HUDEP-2 (cell line): ENCODE measurements around the gene CENPP.

Experiments
- DNase-seq, 76 experiments: peaks; one replicate each; lab custom pipeline; 2025; ENCODE audit not compliant: unreplicated experiment in 76 of 76; lab: John Stamatoyannopoulos, UW

Gene CENPP

DNA sequence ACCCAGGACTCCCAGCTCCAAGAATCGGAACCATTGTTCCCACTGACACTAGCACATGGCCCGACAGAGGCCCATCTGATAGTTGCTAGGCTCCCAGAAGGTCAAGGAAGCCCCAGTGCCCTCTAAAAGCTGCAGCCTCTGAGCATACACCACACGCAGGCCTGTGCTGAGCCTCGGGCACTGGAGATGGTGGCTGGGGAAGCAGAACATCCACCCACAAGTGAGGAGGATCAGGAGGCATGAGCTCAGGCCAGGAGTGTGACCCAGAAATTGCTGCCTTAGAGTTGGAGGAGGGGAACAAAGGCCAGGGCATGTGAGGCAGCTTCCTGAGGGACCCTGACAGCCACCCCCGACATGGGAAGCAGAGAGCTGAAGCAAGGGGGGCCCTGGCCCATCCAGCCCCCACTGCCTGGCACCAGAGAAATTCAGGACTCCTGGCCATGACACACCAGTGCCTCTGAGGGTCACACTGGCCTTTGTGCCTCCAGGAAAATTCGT, 322.8 kb downstream of the CENPP start:
- no peak for DNase-seq

- DNase-seq, result no peak
Measured at GRCh38 chr9:92649007-92649406, 323.3 kb downstream of the CENPP start.

GRCh38 chr9:92650296-92650695, 324.5 kb downstream of the CENPP start:
- DNase-seq, result no peak

GRCh38 chr9:92650839-92651621, 325.3 kb downstream of the CENPP start:
- DNase-seq, result peak in 2 of 76 experiments; percentile 1 to 2

GRCh38 chr9:92652461-92652860, 326.7 kb downstream of the CENPP start:
- no peak for DNase-seq

GRCh38 chr9:92654481-92655301, 328.9 kb downstream of the CENPP start:
- peak in 72 of 76 experiments; percentile 8 to 84 (median 56) for DNase-seq

DNA sequence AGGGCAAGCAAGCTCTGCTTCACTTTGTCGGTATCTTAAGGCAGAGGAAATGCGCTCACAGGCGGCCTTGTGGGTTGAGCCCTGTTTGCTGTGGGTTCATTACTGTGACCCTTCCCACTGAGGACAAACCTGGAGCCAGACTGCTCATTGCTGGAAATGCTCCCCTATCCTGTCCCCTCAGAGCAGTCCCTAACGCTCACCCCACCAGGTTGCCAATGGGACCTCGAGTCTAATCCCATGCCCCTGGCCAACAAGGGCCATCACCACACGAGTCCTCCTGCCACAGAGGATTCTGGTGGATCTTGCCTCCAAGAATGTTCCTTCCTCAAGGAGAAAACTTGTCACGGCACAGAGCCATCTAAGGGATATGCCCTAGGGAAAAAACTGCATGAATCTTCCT, 329.6 kb downstream of the CENPP start:
- no peak for DNase-seq

DNA sequence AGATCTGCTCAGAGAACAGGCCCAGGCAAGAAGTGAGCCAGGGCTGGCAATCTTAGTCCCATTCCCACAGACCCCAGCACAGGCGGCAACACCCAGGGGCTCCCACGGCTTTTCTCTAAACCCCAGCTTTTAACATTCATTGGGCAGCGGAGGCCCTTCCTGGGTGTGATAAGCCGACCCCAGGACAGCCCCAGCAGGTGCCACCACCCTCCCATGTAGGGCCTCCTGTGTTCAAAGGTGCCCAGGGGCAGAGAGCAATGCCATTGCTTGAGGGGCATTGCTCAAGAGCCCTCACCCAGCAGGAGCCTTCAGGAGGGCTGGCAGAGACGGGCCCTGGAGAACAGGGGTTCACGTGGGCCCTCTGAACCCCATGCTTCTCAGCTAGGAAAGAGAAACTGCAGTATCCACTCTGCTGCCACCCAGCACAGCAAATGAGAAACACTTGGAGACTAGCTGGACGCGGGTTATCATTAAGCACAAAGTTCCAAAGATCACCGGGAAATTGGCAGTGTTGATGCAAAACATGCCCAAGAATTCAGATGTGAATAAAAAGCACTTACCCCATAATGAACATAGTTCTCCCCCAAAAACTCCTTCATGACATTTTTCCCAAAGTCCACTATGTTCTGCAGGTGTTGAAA, 330.3 kb downstream of the CENPP start:
- DNase-seq, result peak in 1 of 76 experiments; percentile 7

GRCh38 chr9:92656537-92656925, 330.8 kb downstream of the CENPP start:
- DNase-seq, result no peak

DNA sequence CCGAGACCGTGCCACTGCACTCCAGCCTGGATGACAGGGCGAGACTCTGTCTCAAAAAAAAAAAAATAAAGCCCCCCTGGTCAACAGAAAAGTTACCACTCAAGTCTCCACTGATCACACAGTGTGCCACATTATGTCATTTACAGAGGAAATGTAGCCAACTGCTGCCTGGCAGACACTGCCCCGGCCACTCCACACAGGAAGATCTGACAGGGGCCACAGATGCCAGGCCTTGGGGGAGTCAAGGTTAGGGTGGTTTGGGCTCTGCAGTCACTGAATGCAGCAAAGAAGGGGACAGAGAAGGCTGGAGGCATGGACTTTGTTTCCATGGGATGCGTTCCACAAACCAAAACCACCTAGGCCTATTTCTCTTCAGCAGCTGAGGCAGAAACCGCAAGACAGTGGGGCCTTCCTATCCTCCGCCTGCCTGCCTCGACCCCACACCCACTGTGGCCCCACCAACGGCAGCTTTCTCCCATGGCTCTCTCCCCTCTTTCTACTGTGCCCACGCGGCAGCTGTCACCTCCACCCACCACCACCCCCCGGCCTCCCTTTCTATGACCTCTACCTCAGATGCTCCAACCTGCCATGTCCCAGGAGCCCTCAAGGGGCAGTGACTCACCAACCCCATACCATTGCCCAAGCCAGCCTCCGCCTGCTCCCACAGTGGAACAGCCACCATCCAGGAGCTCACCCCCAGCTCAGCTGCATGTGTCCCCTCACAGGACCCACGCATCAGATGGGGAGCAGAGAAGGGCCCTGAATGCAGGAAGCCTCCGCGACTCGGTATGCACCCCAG, 331.7 kb downstream of the CENPP start:
- DNase-seq, result no peak

DNA sequence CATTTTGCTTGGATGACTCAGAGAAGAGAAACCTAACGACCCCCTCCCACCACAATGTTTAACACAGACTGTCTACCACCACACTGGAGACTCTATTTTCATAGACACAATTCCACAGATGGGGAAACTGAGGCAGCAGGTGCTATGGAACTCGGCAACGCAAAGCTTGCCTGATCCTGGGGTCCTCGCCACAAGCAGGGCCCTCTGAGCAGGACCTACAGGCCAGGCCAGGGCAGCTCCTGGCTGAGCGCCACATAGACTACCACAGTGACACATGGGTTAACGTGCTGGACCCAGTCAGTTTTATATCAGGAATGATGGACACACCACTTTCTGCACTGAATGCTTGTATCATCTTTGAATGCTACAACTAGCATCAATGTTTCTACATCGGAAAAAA, 332.4 kb downstream of the CENPP start:
- no peak for DNase-seq

- no peak for DNase-seq
Measured at GRCh38 chr9:92658611-92659010, 332.9 kb downstream of the CENPP start.

- DNase-seq, result no peak
Measured at GRCh38 chr9:92659601-92660000, 333.8 kb downstream of the CENPP start.

DNA sequence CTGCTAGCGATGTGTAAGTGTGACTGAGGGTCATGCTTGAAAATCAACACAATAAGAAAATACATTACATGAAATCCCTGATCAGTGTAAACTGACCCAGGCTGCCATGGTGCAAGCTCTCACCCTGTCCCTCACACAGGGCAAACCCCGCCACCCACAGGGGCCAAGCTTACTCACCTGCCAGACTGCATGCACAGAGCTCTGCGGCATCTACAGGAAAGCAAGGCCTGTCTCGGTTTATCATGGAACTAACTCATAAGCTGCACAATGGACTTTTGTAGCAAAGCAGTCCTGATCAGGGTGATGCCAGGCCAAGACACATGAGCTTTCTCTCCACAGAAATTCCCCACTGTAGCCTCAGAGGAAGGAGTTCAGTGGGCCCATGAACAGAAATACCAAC, 334.5 kb downstream of the CENPP start:
- DNase-seq, result no peak

GRCh38 chr9:92661127-92661526, 335.4 kb downstream of the CENPP start:
- DNase-seq, result no peak

GRCh38 chr9:92661743-92662142, 336.0 kb downstream of the CENPP start:
- no peak for DNase-seq

DNA sequence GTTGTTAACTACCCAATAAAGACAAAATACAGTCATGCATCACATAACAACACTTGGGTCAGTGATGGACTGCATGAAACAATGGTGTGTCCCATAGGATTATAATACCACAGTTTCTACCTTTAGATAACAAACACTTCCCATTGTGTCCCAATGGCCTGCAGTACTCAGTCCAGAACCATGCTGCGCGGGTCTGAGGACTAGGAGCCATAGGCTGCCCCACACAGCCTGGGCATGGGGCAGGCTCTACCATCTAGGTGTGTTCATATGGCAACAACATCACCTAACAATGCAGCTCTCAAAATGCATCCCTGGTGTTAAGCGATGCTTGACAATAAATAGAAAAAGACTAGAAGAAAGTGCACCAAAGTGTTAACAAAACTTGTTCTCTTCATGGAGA, 337.4 kb downstream of the CENPP start:
- no peak for DNase-seq

- no peak for DNase-seq
Measured at GRCh38 chr9:92663951-92664350, 338.2 kb downstream of the CENPP start.

DNA sequence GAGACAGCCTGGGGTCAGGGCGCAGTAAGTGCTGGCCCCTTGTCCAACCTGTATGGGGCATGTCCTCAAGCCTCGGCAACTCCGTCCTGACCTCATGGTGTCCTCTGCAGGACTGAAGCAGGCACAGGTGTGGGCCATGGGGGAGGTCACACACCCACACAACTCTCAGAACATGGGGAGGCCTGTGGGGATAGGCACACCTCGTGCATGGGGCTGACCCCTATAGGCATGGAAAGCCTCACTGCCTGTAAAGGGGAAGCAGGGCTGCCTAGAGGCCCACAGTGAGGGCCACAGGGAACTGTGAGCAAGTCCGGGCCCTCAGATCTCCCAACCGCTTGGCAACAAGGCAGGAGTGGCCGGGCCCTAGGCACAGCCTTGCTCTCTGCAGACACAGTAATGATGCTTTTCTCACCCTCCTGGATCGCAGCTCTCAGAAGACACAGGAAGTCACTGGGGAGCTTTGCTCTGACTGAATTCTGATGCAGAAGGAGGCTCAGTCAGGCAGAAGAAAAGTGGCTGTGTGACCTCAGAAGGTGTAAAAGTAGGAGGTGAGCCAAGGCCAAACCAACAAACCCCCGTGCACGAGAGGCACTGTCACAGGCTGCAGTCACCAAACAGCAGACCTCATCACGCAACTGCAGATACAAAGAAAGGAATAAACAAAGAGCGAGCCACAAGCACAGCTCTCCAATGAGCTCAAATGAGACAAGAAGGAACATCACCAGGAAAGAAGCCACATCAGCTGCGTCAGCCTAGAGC, 338.8 kb downstream of the CENPP start:
- DNase-seq, result no peak

DNA sequence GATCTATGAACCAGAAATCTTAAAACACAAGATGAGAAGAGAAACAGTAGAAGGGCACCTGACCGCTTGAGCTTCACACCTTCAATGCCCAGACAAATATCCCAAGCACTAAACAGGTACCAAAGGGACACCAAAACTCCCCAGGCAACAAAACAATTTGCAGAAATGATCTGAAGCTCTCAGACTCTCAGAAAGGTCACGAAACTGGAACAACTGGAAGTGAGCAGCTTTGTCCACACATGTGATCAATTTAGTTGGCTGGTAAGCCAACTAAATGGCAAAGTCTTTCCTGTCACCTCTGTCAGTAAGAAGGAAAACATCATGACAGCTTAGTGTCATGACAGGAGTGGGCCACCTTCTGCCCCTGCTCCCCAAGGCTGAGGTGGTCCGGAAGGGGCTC, 340.1 kb downstream of the CENPP start:
- no peak for DNase-seq
